GM19455 (cell line): ENCODE data around the gene AMH.
"Not testable (repeated sequence)": the region's sequence is repeated elsewhere in the genome, so short reads cannot be mapped to it uniquely, and the experiment has no call there.

Experiments
- ATAC-seq: cut with Tn5 transposase; IDR thresholded peaks from one replicate; pipeline ENCODE4 v1.9.1; 2021; ENCODE audit not compliant: unreplicated experiment

Gene AMH

GRCh38 chr19:2249010-2249866 is at the start of gene AMH:
Gene AMH, plus strand, starts transcription at chr19:2249323. Its CDS starts 10 bp downstream, at chr19:2249333.
- no peak for ATAC-seq

DNA sequence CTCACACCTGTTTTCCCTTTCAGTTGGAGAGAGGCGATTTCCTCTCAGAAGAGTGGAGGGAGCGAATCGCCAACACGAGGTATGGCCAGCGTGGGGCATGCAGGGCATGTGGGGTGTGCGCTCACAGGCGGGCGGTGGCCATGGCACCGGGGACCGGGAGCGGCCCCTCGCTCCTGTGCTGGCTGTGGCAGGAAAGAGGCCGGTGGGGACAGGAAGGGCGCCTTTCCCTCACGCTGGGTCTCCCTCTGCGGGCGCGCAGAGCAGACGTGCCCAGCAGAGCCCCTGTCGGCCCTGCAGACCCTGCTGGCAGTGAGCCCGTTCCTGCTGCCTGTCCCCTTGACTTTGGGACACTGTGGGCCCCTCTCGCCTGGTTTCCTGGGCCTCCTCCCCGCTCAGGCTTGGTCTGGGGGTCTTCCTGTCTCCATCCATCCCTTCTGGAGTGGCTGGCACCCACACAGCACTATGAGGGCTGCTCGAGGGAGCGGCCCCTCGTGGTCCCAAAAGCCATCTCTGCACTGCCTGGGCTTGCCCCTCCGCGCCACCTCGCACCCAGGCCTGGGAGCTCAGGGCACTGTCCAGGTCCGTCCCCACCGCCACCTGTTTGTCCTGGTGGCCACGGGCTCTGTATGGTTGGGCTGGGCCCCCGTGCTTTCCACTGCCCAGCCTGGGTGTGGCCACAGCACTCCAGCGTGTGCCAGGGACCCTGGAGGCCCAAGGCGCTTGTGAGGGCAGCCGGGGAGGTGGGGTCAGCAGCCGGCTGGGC is 49.1 kb upstream of the AMH start:
- no peak for ATAC-seq

DNA sequence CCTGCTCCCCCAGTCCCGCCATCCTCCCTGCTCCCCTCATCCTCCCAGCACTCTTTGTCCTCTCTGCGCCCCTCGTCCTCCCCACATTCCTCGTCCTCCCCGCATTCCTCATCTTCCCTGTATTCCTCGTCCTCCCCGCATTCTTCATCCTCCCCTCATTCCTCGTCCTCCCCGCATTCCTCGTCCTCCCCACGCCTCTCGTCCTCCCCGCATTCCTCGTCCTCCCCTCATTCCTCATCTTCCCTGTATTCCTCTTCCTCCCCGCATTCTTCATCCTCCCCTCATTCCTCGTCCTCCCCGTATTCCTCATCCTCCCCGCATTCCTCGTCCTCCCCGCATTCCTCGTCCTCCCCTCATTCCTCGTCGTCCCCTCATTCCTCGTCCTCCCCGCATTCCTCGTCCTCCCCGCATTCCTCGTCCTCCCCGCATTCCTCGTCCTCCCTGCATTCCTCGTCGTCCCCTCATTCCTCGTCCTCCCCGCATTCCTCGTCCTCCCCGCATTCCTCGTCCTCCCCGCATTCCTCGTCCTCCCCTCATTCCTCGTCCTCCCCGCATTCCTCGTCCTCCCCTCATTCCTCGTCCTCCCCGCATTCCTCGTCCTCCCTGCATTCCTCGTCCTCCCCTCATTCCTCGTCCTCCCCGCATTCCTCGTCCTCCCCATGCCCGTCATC is 48.4 kb upstream of the AMH start:
- not testable (repeated sequence) for ATAC-seq

DNA sequence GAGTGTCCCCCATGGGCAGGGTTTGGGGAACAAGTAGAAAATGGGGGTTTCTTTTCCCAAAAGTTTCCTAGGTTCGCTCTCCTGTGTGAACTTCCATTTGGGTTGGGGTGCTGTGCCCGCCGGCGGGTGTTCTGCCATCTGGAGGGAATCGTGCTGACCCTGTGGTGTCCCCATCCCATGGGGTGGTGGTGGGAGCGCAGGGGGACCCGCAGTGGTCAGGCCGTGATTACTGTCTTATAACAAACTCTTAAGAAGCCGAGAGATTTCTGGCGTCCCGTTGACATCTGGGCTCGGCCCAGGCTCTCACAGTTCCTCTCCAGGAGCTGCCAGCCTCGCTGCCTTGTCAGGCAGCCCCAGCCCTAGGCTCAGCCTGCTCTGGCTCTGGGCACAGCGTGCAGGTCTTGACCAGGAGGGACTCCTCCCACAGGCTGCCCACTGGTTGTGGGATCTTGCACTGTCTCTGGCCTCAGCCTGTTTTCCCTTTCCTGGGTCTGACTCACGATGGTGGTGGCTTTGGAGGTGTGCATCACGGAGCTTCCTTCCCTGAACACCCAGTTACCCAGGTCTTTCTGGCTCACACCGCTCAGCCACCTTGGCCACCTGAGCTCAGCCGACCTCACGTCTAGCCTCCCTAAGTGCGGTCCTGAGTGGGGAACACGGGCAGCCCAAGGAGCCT is 47.5 kb upstream of the AMH start:
- no peak for ATAC-seq

DNA sequence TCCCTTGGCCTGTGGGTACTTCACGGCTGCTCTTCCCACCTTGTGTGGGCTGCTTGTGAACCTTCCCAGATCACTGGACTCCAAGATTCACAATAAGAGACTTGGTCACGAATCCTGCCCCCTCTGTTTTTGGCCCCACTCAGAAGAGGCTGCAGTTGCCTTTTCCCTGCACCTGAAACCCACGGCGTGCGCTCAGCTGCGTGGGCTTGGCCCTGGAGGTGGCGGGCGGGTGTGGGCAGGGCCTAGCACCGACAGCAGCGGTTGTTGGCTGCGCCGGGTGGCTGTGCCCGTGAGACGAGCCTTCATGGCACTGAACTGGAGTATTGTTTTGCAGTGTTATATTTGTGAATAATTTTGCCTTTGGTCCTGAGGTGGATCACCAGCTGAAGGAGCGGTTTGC is 46.8 kb upstream of the AMH start:
- ATAC-seq, result no peak

DNA sequence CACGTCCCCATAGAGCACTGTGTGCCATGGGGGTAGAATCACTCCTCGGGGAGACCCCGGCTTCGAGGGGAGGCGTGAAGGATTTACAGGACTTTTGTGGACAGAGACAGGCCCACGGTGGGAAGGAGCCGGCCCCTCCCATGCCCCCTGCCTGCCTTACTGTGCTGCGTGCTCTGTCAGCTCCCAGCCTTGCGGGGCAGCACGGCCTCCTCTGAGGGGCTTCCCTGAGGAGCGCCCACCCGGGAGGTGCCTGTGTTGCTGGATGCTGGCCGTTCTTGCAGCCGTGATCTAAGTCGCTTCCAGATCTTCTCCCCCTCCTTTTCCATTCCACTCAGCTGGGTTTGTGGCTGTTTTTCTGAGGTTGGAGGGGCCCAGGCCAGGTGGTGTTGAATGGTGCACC is 42.1 kb upstream of the AMH start:
- no peak for ATAC-seq

GRCh38 chr19:2207991-2208860 is 40.9 kb upstream of the AMH start:
- no peak for ATAC-seq

DNA sequence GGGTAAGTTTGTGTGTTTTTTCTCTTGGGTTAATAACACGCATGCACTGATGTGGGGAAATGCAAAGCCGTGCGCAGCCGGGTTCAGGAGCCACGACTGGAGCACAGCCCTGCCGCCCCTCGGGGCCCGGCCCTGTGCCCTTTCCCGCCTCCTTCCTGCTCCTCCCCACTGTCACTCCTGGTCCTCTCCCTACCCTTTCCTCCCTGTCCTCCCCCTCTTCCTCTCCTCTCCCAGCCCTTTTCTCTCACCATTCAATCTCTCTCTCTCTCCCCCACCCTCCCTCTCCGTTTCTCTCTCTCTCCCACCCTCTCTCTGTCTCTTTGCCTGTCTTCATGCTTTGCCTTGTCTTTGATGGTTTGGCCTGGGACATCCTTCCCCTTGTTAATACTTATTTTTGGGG is 40.1 kb upstream of the AMH start:
- no peak for ATAC-seq

DNA sequence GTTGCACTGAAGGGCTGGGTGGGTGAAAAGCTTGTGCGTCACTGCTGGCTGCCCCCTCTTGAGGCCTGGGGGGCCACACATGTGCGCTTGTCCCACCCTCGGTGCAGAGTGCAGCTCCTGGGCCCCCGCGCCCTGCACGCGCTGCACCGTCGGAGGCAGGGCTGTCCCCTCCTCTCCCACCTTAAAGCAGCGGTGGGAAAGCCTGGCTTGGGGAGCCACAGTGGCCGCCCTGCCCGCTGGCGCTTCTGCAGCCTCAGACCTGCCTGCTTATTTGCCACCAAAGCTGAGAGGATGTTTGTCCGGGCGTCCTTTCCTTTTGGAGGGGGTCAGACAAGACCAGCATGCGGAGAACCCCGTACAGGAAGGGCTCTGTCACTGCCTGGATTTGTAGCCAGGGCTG is 39.7 kb upstream of the AMH start:
- ATAC-seq, result no peak

GRCh38 chr19:2210206-2210605 is 38.9 kb upstream of the AMH start:
- no peak for ATAC-seq

DNA sequence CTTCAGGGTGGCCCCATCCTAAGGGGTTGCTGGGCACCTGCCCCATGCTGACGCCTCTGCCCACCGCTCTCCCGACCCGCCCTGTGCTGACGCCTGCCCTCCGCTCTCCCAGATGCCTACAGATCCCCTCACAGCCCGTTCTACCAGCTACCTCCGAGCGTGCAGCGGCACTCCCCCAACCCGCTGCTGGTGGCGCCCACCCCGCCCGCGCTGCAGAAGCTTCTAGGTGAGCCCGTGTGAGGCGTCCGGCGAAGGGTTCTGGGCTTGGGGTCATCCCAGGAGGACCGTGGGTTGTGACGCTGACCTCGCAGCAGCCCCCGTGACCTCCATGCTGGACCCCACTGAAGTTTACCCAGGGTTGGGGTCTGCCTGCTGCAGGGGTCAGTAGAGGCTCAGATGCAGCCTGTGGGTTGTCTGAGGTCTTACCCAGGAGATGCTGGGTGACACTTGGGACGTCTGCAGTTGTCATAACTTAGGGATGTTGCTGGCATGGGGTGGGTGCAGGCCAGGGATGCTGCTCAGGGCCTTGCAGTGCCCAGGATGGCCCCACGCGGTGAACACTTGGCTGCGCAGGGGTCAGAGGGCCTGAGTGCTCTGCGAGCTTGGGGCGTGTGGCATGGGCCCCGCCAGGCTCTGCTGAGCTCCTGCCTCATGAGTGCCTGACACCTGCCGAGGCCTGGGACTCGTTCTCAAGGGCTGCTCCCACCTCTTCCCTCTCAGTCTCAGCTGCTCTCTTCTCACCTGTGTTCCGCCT is 38.0 kb upstream of the AMH start:
- no peak for ATAC-seq

DNA sequence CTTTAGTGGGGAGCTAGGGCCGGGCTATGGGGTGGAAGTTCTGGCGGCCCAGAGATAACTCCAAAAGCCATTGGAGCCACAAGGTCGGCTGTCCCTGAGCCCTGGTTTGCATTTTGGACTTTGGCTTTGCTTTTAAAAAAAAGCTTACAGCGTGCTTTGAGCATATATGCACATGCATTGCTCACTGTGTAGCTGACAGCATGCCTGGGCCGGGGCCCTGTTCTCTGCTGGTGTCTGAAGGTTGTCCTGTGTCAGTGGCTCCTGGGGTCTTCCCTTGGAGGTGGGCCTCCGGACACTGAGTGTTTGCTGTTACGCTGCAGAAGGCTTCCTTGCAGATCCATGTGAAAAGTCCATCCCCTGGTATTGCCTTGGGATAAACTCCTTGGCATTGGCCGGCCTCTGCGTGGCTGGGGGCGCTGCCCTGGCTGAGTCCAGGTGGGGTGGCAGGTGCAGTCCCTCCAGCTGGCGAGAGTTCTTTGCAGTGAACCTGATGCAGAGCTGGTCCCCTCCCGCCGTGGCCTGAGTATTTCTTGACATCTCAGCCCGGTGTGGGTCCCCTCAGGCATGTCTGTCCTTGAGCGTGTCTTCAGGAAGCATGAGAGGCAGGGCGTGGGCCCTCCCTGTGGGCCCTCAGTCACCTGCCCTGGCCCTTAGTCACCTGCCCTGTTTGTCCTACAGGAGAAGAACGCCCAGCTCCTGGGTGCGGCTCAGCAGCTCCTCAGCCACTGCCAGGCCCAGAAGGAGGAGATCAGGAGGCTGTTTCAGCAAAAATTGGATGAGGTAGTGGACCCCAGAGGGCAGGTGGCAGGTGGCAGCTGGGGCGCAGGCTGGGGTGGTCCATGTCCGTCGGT is 36.0 kb upstream of the AMH start:
- ATAC-seq, result no peak

DNA sequence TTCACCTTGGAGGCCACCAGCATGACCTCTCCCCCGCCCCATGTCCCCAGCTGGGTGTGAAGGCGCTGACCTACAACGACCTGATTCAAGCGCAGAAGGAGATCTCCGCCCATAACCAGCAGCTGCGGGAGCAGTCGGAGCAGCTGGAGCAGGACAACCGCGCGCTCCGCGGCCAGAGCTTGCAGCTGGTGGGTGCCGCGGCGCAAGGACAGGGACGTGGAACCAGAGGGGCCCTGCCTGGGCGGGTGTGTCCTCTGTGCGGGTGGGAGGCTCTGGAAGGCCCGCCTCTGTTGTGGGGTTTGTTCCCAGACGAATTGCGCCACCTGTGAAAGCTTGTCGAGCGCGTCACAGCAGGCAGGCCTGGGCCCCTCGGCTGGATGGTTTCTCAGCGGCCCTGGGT is 35.3 kb upstream of the AMH start:
- no peak for ATAC-seq

- no peak for ATAC-seq
Observed at GRCh38 chr19:2214251-2214650, 34.9 kb upstream of the AMH start.

GRCh38 chr19:2215281-2215751 is 33.8 kb upstream of the AMH start:
- ATAC-seq, result no peak

DNA sequence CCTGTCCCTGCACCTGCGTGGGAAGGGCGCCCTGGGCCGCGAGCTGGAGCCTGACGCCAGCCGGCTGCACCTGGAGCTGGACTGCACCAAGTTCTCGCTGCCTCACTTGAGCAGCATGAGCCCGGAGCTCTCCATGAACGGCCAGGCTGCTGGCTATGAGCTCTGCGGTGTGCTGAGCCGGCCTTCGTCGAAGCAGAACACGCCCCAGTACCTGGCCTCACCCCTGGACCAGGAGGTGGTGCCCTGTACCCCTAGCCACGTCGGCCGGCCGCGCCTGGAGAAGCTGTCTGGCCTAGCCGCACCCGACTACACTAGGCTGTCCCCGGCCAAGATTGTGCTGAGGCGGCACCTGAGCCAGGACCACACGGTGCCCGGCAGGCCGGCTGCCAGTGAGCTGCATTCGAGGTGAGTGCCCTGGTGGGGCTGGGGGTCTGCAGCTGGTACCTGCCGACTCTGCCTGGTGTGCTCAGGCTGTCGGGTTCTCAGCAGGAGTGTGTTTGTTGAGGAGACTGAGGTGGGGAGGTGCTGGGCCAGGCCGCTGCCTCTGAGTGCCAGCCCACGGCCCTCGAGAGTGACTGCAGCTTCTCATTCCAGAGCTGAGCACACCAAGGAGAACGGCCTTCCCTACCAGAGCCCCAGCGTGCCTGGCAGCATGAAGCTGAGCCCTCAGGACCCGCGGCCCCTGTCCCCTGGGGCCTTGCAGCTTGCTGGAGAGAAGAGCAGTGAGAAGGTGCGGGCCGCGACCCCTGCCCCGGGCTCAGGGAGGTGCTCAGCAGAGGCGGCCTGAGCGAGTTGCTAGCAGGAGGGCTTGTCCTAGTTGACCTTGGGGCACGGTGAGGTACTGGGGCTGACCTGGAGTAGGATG is 32.5 kb upstream of the AMH start:
- no peak for ATAC-seq

DNA sequence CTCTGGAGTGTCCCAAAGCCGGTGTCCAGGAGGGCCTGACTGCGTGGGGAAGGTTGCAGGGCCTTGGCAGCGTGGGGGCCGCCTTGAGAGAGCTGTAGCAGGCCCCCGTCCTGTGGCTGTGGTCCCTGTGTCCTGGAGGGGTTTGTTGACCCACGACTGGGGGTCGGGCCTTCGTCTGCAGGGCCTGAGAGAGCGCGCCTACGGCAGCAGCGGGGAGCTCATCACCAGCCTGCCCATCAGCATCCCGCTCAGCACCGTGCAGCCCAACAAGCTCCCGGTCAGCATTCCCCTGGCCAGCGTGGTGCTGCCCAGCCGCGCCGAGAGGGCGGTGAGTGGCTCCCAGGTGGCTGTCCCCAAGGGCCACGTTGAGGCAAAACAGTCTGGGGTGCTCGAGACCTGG is 31.5 kb upstream of the AMH start:
- no peak for ATAC-seq

- ATAC-seq, result no peak
Observed at GRCh38 chr19:2219726-2220125, 29.4 kb upstream of the AMH start.
